ES-I3 (cell line): ENCODE data around the gene MRPL1.

ENCODE experiments used
- H3K36me3 ChIP-seq: 2 replicates; pipeline ENCODE4 v1.6.1; 2013; ENCODE audit warnings: mild to moderate bottlenecking, low read length, control low read depth, moderate library complexity; ENCODE audit not compliant: insufficient read depth
- H3K4me1 ChIP-seq: 2 replicates; pipeline ENCODE4 v1.6.1; 2013; ENCODE audit warnings: mild to moderate bottlenecking, control low read depth, low read length; ENCODE audit not compliant: insufficient read depth
- H3K9ac ChIP-seq: 2 replicates; pipeline ENCODE4 v1.6.1; 2013; ENCODE audit warnings: low read depth, mild to moderate bottlenecking, low read length, moderate library complexity
- H3K9me3 ChIP-seq: 2 replicates; pipeline ENCODE4 v1.6.1; 2013; ENCODE audit warnings: mild to moderate bottlenecking, low read length, moderate library complexity; ENCODE audit not compliant: control insufficient read depth, insufficient read depth

MRPL1 gene

GRCh38 chr4:77862478-77863216 is at the start of gene MRPL1:
Gene MRPL1 (plus strand): TSS chr4:77862830. CDS start chr4:77862849, 19 bp downstream.
- H3K4me1 ChIP-seq, result no peaks in the 10 kb centered on the region
- peak within 1 kb of the TSS; percentile 74 for H3K9ac ChIP-seq
- H3K36me3 ChIP-seq, result peaks cover 3% of the 10 kb centered on the region; the same call in 1 of the 2 replicates
- H3K9me3 ChIP-seq, result no peaks in the 10 kb centered on the region

DNA sequence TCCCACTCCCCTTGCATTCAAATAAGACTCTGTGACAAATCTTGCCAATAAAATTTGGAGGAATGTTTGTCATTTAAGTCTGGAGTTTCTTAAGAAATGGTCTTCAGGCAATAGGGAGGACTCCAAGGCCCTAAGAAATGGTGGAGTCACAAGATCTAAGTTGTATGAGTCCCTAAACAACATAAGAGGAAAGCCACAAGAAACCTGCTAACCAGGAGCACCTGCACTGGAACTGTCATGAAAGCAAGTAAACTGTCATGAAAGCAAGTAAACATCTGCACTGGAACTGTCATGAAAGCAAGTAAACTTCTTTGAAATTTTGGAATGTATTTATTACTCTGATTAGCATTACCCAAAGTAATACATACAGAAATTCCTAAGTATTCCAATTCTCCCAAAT is 47.0 kb upstream of the MRPL1 start:
- Histone ChIP-seq H3K4me1 (peaks cover 7% of the 10 kb centered on the region), H3K9me3 (no peaks in the 10 kb centered on the region), H3K36me3 (no peaks in the 10 kb centered on the region), H3K9ac (no peak overlapping the region)

- Histone ChIP-seq H3K4me1 (peaks cover 7% of the 10 kb centered on the region), H3K36me3 (no peaks in the 10 kb centered on the region), H3K9me3 (no peaks in the 10 kb centered on the region), H3K9ac (no peak overlapping the region)
These were observed 46.1 kb upstream of the MRPL1 start for GRCh38 chr4:77816546-77816945.

DNA sequence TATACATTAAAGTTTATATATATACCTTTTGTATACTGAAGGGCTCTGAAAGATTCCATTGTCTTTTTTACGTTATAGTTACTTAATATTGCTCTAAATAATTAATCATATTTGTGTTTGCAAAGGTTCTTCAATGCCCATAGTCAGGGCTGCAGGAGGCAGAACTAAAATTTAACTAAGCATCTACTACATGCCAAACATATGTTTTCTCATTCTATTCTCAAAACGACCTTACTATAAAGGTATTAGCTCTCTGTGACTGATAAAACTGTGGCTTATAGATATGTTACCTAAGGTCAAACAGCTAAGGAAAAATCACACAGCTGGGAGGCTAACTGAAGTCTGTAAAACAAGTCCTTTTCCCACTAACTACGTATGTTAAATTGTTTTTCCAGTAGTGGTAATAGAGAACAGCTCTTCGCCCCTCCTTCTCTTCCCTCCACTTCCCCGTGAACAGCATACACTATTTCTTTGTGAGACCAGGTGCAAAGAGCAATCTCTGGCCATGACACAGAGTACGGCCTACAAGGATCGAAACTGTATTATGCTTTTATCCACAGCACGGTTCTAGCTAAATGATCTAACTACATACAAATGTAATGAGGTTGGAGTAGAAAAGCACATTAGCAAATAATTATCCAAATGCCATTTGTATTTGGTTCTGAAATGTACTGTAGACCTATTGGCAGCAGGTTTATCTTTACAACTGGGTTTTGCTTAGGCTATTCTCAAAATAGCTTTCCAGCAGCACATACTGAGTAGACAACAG is 45.1 kb upstream of the MRPL1 start:
- peak overlapping the region; percentile 65; the same call in 1 of the 2 replicates for H3K9ac ChIP-seq

DNA sequence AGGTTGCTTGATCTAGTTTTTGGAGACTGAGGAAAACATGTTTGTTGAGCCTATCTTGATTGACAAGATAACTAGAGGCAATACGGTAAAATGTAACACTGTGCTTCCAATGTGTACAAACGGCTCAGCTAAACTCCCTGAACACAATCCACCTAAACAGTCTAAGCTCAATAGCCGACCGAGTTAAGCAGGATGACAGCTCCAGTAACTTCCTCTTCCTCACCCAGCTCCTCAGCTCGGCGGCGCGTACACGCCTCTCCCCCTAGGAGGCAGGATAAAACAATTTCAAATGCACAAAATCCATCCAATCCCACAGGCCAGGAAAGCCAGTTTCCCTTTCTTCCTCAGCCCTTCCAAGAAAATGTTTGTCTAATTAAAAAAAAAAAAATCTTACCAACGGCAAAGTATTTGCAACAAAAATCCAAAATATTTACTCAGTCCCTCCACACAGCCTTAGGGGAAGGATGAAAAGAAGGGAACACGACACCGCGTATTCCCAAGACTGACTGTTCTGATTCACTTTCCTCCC is 44.5 kb upstream of the MRPL1 start:
- H3K9me3 ChIP-seq, result no peaks in the 10 kb centered on the region
- peaks cover 7% of the 10 kb centered on the region for H3K4me1 ChIP-seq
- peak overlapping the region; percentile 65 for H3K9ac ChIP-seq
- H3K36me3 ChIP-seq, result no peaks in the 10 kb centered on the region

More for the DNA sequence above, 45.1 kb upstream of the MRPL1 start:
- Histone ChIP-seq H3K36me3 (no peaks in the 10 kb centered on the region), H3K9me3 (no peaks in the 10 kb centered on the region), H3K4me1 (peaks cover 7% of the 10 kb centered on the region)

GRCh38 chr4:77818602-77819403 is 43.8 kb upstream of the MRPL1 start, which contains the start of gene CNOT6L:
Gene CNOT6L (minus strand): TSS chr4:77819368. CDS start chr4:77819308, 60 bp downstream.
- Histone ChIP-seq H3K9ac (peak within 1 kb of the TSS; percentile 96), H3K4me1 (peaks cover 7% of the 10 kb centered on the region), H3K9me3 (no peaks in the 10 kb centered on the region), H3K36me3 (no peaks in the 10 kb centered on the region)

- Histone ChIP-seq H3K36me3 (no peaks in the 10 kb centered on the region), H3K9me3 (no peaks in the 10 kb centered on the region)
These were observed 43.2 kb upstream of the MRPL1 start for GRCh38 chr4:77819404-77819842.

GRCh38 chr4:77819843-77820648 is 42.6 kb upstream of the MRPL1 start:
- H3K36me3 ChIP-seq, result no peaks in the 10 kb centered on the region
- H3K4me1 ChIP-seq, result peaks cover 7% of the 10 kb centered on the region
- H3K9me3 ChIP-seq, result no peaks in the 10 kb centered on the region
- H3K9ac ChIP-seq, result peak overlapping the region; percentile 96

More at GRCh38 chr4:77819404-77819842, 43.2 kb upstream of the MRPL1 start:
- Histone ChIP-seq H3K4me1 (peaks cover 7% of the 10 kb centered on the region), H3K9ac (peak overlapping the region; percentile 96)

DNA sequence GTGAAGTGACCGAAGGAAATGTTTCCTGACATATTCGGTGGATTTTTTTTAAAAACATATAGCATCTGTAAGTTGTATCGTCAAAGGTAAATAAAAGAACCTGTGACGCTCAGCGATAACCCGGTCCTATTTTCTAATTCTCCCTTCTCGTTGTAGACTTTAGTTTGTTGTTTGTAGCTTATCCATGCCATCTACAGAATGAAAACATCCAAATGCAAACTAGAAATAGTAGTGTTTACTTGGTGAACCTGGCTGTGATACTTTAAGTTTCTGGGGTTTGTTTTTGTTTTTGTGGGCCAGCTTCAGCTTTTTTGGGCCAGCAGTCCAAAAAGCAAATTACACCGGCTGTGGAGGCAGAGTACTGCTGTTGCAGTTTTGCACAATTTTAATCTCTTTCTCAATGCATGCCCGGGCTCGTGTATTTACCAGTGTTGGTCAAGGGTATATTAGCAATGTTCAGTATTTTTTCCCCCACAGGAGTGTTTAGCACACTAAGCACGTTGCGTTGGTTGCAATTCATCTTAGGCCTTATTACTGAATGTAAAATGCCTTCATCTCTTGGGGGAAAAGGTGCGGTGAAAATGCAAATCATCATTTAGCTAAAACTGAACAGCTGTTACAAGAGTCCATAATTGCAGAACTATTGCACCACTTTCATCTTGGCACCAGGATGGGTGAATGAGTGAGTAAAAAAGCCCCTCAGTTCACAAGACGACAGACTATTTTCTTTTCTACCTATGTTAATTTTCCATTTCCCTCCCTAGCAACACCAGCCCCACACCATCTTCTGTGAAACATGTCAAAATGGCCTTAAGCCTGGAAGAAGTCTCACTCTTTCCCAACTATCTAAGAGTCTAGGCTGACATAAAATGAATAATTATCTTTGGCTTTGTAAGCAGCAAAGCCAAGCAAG is 41.7 kb upstream of the MRPL1 start:
- H3K9ac ChIP-seq, result peak overlapping the region; percentile 96
- H3K4me1 ChIP-seq, result peaks cover 7% of the 10 kb centered on the region
- no peaks in the 10 kb centered on the region for H3K9me3 ChIP-seq
- H3K36me3 ChIP-seq, result no peaks in the 10 kb centered on the region

GRCh38 chr4:77821775-77822174 is 40.9 kb upstream of the MRPL1 start:
- no peaks in the 10 kb centered on the region for H3K9me3 ChIP-seq
- no peaks in the 10 kb centered on the region for H3K36me3 ChIP-seq
- no peak overlapping the region for H3K9ac ChIP-seq

DNA sequence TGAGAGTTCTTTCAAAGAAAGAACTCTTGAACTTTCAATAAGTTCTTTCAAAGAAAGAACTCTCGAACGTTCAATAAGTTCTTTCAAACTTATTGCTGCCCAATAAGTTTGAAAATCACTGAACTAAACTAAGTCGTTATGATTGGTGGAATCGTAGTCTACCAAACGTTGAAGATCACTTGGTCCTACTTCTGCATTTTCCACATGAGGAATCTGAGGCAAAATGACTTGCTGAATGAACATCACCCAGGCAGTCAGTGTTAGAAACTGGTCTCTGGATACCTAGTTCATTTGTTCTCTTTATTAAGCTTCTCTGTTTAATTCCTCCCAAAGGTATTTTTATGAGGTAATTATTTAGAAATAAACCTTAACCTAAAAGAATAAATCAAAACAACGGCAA is 36.4 kb upstream of the MRPL1 start:
- no peaks in the 10 kb centered on the region for H3K9me3 ChIP-seq
- H3K36me3 ChIP-seq, result no peaks in the 10 kb centered on the region
- H3K9ac ChIP-seq, result no peak overlapping the region
- H3K4me1 ChIP-seq, result no peaks in the 10 kb centered on the region

More at GRCh38 chr4:77821775-77822174, 40.9 kb upstream of the MRPL1 start:
- peaks cover 7% of the 10 kb centered on the region for H3K4me1 ChIP-seq

GRCh38 chr4:77827343-77827742 is 35.3 kb upstream of the MRPL1 start:
- H3K9ac ChIP-seq, result no peak overlapping the region
- H3K4me1 ChIP-seq, result no peaks in the 10 kb centered on the region
- no peaks in the 10 kb centered on the region for H3K36me3 ChIP-seq
- H3K9me3 ChIP-seq, result no peaks in the 10 kb centered on the region
